Measurements from ENCODE around the gene SZT2.
"Not testable (repeated sequence)": the region's sequence is repeated elsewhere in the genome, so short reads cannot be mapped to it uniquely, and the experiment has no call there.

Gene SZT2

DNA sequence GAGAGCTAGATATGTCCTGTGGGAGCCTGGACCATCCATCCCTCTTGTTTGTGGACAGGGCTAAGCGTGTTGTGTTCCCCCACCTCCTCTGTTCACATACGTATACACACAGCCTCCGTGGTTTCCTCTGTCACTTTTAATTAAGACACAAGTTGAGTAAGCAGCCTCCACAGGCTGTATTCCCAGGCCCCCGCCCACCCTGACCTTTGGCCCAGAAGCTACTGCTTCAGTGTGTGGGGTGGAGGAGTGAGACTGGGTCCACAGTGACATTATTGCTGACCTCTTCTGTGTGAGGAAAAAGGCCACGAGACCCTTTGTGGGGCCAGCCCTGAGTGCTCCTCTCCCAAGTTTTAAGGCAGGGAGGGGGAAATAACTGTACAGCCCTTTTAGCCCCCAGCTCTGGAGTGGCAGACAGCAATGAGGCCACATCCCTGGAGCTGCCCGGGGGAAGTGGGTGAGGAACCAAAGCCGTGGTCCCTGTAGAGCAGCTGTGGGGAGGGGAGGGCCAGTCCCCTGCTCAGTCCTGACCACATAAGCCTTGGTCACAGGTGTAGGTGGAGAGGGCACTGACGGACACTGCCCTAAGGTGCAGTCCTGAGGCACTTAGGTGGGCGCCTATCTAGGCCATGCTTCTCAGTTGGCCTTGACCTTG is 26.3 kb upstream of the SZT2 start:
- DNase-seq (ENCODE audit: low read depth), result peak; percentile 48

DNA sequence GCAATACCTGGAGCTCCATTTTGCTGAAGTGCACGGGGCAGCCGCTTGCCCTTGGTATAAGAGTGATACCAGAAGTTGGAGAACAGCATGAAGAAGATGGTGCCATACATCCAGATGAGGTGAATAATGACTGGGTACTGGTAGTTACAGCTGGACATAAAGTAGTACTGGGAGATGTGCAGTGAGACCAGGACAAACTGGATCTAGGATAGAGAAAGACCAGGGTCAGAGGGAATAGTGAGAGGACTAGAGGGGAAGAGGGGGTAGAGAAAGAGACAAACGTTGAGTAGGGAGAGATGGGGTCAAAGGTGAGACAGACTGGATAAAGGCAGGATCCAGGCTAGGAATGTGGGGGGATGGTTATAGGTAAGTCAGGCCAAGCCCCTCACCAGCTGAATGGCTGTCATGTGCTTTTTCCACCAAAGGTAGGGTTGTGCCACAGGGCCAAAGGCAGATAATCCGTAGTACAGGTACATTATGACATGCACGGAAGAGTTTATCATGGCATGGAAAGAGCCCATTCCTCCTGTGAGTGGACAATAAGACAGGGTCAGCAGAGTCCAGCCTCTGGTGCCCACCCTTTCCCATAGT is 25.7 kb upstream of the SZT2 start:
- DNase-seq (ENCODE audit: low read depth), result no peak

DNA sequence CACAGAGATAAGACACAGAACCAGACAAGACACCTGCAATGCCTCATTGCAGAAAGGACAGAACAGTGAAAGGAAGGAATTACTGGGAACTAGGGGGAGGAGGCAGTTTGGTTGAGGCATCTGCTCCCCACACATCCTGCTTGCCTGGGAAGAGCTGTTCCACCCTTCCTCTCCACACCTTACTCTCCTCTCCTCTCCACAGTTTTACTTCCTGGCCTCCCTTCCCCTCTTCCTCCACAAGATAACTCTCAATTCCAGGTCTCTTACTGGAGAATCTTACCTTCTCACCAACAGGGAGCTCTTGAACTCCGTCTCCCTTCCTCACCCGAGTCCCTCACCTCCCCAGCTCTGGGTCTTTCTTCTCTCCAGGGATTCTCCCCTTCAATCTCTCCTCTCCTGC is 24.0 kb upstream of the SZT2 start:
- DNase-seq (ENCODE audit: low read depth), result no peak

DNA sequence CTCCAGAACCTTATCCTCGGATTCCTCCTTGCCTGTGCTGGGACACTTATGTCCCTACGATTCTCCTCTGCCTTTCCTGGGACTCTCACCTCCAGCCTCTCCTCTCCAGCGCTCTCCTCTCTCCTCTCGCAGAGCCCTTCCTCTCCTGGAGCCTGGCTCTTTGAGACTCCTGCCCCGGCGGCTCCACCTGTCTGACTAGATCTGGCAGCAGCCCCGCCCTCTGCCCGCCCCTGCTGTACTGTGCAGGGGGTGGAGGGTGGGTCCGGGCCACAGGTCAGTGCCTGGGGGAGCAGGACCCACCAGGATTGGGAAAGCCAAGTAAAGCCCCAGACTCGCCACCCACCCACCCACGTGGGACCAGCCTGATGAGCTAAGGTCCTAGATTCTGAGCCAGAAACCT is 23.5 kb upstream of the SZT2 start:
- no peak for DNase-seq (ENCODE audit: low read depth)

DNA sequence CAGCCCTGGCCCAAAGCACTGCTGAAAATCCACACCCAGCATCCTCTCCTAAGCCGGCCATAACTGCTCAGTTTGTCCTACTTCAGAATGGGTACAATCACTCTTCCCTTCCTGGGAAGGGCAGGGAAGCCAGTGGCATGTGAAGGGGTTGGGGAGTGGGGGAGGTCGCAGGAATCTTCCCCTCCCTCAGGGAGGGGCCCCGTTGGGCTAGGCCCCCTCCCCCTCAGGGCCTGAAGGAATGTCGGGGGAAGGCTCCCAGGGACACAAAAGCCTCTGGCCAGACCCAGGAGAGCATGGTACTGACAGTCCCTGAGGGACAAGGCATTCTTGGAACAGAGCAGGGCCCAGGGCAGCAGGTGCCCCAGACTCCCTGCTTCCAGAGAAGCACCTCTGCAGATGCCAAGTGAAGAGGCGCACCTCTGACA is 23.1 kb upstream of the SZT2 start:
- DNase-seq (ENCODE audit: low read depth), result peak; percentile 56

DNA sequence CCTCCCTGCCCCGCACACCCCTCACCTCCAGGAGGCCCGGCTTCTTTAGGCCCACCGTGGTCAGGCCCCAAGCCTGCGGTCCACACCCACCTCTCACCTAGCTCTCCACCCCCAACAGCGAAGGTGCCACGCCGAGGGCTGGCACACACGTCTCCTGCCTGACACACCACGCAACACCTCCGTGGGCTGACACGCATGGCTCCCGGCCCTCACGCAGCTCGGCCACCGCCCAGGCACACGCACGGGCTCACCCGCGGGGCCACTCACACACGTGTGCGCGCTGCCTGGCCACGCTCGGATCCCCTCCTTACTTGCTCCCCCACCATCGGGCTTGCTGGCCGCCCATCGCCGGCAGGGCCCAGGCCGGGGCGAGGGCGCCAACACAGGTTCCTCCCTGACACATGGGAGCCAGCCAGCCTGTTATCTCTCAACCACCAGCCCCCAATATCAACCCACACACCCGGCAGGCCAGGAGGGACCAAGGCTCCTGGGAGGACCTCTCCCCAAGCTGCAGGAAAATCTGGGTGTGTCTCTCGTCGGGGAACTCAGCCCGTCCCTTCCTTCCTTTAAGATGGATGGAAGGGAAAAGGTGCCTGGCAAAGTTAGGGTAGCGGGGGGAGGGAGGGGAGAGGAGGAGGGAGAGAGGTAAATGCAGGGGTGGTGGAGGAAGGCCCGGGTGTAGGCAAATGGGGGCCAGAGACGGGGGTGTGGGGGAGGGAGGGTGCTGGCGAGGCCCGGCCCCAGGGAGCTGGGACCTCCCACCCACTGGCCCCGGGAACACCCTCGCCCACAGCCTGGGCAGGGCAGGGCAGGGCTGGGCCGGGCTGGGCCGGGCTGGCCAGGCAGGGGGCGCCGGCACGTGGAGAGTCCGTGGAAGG is 22.4 kb upstream of the SZT2 start:
- no peak for DNase-seq (ENCODE audit: low read depth)

DNA sequence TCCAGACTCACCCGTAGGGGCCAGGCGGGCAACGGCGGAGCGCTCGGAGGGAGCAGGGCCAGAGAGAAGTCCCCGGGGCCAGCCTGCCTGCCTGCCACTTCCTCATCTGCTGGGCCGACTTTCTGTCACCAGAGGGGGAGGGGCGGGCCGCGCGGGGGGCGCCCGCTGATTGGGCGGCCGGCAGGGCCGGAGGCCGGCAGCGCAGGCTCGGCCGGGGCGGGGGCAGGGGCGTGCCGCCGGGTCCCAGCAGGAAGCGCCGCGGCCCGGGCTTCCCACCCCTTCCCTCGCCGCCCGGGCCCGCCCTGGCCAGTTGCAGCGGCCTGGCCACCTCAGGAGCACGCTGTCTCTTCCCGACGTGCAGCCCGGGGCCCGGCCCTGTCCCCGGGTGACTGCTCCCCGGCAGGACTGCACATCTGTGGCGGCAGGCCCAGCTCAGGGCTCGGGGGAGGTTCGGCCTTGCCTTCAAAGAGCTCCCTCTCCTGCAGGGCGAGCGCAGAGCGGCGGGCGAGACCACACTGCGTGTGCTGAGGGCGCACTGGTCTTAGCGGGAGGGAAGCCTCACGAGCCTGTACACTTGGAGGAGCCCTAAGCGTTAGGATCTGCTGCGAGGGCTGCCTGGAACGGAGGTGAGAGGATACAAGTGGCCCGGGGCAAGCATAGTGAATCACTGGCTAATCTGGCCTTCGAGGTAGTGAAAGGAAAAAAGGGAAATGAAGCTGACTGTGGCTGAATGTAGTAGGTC is 21.6 kb upstream of the SZT2 start, which contains the start of gene ELOVL1:
Gene ELOVL1, minus strand, starts transcription at position 108 of the 742 bp plus-strand sequence. CDS start 2,402 bp downstream, outside the sequence.
- DNase-seq (ENCODE audit: low read depth), result peak; percentile 92

DNA sequence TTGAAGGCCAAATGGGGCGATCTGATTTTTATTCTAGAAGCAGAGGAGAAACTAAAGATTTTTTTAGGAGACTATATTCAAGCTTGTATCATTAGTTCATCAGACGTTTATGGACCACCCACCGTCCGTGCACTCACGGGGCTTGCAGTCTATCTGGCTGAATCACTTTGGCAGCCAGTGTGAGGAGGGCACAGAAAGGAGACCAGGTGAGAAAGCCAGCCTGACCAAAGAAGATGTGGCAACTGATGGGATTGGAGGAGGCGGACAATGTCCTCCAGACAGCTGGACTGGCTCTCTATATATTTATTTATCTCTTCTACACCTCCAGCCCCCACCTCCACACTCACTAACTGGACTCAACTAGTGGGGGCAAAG is 21.1 kb upstream of the SZT2 start:
- DNase-seq (ENCODE audit: low read depth), result no peak

DNA sequence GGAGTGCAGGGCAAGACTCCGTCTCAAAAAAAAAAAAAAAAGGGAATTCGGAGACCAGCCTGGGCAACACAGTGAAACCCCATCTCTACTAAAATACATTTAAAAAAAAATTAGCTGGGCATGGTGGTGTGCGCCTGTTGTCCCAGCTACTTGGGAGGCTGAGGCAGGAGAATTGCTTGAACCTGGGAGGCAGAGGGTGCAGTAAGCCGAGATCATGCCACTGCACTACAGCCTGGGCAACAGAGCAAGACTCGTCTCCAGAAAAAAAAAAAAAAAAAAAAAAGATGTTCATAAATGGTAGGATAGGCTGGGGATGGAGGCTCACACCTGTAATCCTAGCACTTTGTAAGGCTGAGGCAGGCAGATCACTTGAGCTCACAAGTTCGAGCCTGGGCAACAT is 19.9 kb upstream of the SZT2 start:
- DNase-seq (ENCODE audit: low read depth), result not testable (repeated sequence)

DNA sequence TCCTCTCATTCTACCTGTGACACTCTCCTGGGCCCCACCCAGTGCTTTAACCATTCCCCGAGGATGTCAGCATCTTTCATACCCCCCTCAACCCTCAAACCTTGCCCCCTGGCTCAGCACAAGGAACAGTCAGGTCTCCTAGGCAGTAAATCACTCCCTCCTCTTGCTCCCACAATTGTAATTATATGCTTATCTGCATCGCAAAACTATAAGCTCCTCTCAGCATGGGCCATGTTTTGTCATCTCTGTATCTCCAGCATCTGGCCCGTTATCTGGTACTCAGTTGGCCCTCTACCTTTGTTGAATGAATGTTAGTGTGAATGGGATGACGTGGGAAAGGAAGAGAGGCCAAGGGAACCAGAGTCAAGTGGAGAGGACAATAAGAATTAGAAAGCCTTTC is 19.1 kb upstream of the SZT2 start:
- no peak for DNase-seq (ENCODE audit: low read depth)

DNA sequence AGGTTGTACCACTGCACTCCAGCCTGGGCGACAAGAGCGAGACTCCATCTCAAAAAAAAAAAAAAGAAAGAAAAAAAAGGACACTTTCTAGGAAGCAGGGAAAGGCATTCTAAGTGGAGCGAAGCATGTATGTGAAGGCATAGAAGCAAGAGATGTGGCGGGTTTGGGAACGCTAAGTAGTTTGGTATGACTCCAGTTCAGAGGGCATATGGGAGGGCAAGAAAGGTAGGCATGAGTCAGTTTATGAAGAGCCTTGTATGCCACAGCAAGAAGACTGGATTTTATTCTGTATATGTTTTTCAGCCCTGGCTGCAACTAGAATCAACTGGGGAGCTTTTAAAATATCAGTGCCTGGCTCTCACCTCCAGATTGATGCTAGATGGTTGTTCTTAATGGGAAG is 17.5 kb upstream of the SZT2 start:
- DNase-seq (ENCODE audit: low read depth), result peak; percentile 44

DNA sequence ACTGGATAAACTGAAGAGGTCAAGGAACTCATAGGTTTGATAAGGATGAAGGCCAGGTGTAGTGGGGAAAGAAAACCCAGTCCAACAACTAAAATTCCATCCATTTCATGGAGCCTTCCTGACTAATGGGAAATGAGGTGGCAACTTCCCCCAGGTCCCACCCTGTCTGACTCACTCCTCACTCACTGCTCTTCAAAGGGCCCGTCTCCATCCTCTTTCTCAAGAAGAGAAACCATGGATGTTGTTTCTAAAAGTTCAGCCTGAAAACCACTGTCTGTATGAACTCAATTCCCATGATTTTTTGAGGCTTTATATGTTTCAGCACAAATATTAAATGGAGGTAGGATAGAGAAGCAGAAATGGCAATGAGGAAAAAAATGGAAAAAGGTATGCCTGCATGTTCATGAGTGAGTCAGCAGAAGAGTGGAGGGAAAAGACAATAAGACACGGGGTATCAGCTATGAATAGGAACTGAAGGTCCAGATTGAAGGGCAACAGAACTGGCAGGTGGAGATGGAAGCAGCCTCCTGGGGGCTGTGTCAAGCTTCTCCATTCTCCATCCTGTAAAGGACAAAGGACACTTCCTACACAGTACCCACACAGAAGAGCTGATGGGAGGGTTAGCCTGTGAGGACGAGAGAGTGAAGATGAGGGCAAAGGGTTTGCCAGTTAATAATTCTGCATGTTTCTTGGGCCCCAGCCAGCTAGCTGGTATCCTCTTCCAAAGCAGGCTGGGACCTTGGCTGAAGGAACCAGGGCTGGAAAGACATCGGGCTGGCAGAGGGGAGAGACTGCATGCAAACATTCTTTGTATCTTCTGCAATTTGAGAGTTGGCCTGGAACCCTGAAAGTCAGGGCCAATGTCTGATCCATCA is 16.4 kb upstream of the SZT2 start:
- peak; percentile 81 for DNase-seq (ENCODE audit: low read depth)

DNA sequence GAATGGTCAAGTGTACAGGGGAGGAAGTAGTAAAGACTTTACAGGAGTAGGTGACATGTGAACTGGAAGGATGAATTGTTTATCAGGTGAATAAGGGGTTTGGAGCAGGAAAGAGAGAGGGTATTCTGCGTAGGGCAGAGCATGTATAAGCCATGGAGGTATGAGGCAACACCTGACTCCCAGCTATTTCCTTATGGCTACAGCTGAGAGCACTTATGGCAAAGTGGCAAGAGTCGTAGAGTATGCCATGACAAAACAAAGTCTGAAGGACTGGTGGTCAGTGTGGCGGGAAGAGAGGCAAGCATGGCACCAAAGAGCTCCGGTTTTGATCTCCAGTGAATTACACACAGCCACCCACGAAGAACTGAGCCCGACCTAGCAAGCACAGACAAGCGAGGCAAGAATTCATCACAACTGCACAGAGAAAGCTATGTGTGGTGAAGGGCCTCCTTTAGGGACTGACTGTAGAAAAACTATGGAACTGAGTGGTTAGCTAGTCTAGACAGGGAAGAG is 12.9 kb upstream of the SZT2 start:
- DNase-seq (ENCODE audit: low read depth), result no peak

DNA sequence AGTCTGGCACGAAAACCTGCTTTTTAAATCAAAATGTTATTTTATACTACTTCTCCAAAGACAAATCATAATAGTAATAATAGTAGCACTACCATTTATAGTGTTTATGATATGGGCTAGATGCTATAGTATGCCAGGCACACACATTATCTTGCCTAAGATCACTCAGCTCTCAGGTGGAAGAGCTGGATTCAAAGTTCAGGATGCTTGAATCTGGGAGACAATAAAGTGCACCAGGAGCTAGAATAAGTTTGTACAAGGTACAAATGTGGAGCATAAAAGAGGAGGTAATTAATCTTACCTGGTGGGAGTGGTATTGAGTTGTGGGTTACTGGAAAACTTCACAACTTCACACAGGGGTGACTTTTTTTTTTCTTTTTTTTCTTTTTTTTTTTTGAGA is 11.9 kb upstream of the SZT2 start:
- DNase-seq (ENCODE audit: low read depth), result no peak

DNA sequence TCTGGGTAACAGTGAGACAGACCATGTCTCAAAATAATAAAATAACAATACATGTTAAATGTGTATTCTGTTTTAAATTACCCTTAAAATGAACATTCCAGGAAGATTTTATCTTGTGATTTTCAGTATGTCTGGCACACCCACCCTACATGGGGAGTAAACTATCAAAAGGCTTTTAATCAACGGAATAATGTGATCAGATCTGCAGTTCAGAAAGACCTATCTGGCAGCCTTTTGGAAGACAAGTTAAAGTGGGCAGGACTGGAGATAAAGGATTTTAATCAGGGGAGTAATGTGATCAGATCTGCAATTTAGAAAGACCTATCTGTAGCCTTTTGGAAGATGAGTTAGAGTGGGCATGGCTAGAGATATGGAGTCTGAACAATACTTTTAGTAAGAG is 10.2 kb upstream of the SZT2 start:
- DNase-seq (ENCODE audit: low read depth), result no peak

DNA sequence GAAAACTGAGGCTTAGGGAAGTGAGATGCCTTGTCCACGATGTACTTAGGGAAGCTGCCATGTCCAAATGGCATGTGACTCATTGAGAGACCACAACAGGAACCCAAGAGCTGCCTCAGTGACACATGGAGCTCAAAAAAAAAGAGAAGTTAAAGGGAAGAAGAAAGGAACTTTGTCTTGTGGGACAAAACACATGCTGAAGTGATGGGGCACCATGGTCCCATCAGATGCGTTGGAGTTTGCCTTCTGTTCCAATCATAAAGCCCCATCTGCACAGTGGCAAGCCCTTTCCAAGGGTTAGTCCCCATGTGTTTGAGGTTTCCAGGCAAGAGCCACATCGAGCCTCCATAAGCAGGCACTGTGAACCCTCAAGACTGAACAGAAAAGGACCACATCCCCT is 8.1 kb upstream of the SZT2 start:
- DNase-seq (ENCODE audit: low read depth), result no peak

DNA sequence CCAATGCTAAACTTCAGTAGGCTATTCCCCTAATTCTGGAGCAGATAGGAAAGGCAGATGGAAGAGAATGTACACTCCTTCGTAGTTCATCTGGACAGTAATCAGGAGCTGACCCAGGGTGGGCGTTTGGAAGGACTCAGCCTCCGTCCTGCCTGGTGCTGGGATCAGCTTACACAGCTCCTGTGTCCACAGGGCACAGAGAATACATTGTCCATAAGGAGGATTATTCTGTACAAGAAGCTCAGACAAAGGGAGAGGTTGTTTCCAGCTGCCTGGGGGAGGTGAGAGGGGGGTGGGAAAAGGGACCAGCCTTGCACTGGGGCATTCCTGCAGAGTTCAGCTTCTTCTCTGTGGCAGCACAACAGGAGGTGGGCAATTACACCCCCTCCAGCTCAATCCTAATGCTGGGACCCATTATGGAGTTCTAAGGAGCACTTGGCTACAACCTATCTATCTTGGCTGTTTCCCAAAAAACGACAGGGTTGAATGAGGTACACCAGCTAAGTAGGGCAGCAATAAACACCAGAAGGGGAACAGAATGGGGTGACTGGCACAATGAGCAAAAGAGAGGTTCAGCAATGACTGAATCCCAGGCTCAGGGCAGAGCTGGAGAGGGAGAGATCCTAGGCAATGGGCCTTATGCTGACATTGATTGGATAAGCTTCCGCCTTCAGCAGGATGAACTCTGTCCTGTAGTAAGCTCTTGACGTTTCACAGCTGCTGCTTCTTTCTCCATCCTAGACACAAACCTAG is 7.5 kb upstream of the SZT2 start:
- DNase-seq (ENCODE audit: low read depth), result no peak

DNA sequence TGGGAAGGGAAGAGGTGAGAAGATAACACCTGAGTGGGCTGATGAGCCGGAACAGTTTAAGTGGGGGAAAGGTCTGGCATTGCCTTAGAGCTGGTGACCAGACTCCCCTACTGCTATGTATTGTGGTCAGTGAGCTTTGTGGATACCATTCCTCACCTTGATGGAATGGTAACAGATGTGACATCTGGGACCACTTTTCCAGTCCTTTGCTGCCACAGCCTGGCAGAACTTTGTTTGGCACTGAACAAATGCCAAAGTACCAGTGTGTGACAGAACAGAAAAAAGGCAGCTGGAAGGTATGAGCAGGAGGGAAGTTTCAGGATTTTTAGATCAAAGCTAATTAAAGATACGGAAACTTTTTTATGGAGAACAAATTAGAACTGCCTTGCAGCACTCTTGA is 6.2 kb upstream of the SZT2 start:
- DNase-seq (ENCODE audit: low read depth), result no peak

DNA sequence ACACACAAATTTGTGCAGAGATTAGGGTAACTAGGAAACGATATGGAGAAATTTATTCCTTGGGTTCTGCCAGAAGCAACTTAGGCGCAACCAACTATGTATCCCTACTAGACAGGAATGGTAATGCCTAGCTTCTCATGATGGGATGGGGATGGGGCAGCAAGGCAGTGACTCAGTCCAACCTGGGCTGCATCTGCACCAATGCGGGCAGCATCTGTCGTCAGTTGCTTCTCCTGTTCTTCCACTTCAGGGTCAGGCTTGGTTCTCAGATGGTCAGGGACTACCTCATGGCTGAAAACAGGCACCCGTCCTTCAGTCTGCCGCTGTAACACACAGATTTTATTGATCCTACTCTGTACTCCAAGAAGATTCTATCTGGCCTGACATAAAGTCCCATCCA is 3.0 kb upstream of the SZT2 start:
- DNase-seq (ENCODE audit: low read depth), result no peak

DNA sequence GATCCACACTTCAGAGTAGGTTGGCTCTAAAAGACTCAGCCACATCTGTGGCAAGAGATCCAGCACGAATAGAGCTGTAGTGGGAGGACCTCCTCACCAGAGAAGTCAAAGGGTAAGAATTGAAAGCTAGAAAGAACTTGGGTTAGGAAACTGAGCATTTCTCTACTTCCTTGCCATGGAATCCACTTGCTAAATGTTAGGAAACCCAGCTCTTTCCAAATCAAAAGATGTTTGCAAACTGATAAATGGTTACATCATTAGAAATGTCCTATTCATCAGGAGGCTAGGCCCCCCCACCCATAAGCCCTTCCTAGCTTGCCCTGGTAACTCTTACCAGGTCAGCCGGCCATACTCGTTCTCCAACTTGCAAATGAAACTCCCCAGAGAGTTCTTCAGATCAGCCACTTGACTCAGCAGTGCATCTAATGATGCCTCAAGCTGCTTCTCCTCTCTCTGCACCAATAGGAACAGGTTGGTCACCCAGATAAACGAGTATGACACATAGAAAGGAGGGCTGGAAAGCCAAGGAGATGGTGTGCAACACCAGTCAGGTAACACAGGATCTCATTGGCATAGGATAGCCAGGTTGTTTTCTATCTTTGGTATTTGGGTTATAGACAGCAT is 1.6 kb upstream of the SZT2 start:
- DNase-seq (ENCODE audit: low read depth), result no peak

Data from EH (cell line).